Pancreas (tissue), 10 donors: ENCODE measurements around the gene KRT26. TPM values are rescaled to one million over a fixed set of nuclear protein-coding genes. Genes with fewer than 3 reads are reported as not detected.

ENCODE experiments used
- ATAC-seq, 4 donors: fragments of 200-7000 bp; cut with Tn5 transposase; one replicate each; pipeline versions ENCODE4 v1.8.0 to v1.9.1; 2020; ENCODE audit warnings: mild to moderate bottlenecking in 4 of 4, moderate library complexity in 4 of 4
- DNase-seq, 6 donors: peaks; one replicate each; pipeline ENCODE4 v3.0.0-alpha.2; 2020
- FAIRE-seq: peaks from 2 replicates; lab custom pipeline; 2012; peaks lifted over from hg19 to GRCh38; lab: Jason Lieb, UNC
- H3K27ac ChIP-seq, 4 donors: fragments of 200-600 bp; sonication (generic); 1 replicate in 3 of 4; 2 replicates in 1 of 4; pipeline versions ENCODE4 v1.5.0 to v1.8.0; 2020
- H3K27me3 ChIP-seq, 4 donors: fragments of 200-600 bp; one replicate each; pipeline ENCODE4 v1.8.0; 2021
- H3K36me3 ChIP-seq, 3 donors: fragments of 200-600 bp; sonication (generic) in 1 of 3; one replicate each; pipeline versions ENCODE4 v1.5.0 to v1.8.0; 2020 to 2021
- H3K4me1 ChIP-seq, 3 donors: fragments of 200-600 bp; one replicate each; pipeline ENCODE4 v1.8.0; 2021
- H3K4me3 ChIP-seq, 4 donors: fragments of 200-600 bp; sonication (generic) in 2 of 4; one replicate each; pipeline versions ENCODE4 v1.5.0 to v1.8.0; 2020 to 2021
- H3K9me3 ChIP-seq, 4 donors: fragments of 200-600 bp; one replicate each; pipeline ENCODE4 v1.8.0; 2021
- CTCF ChIP-seq, 4 donors: fragments of 200-600 bp; sonication (generic) in 3 of 4; IDR thresholded peaks; one replicate each; pipeline versions ENCODE4 v1.5.0 to v1.8.0; 2021; ENCODE audit warnings: antibody characterized with exemption in 4 of 4
- WGBS, 2 donors: extraction: QIAGEN DNeasy Blood & Tissue Kit; methylation state at CpG; one replicate each; pipeline ENCODE4 v1.1.7; 2013; 5-methylcytosine and 5-hydroxymethylcytosine counted together
- intact Hi-C, 3 donors: fragments of 100-400 bp; cut with DNase I; formaldehyde crosslinking; loops; one replicate each; pipeline versions ENCODE4 v1.11.1 to v1.14.2; 2022
- polyA plus RNA-seq, 2 donors: library from polyadenylated mRNA; stranded (reverse); fragments of 200-250 nt; gene quantifications; one replicate each; pipeline ENCODE4 v1.2.3, GENCODE V29; 2013
- total RNA-seq, 6 donors: library from RNA; stranded (reverse); fragmentation: NEBNext Ultra II Directional in 4 of 6; extraction: Animal tissue kit (Norgen Biotek cat#: 25700) in 4 of 6; gene quantifications; one replicate each; pipeline versions ENCODE4 v1.2.1 to v1.2.4, GENCODE V29; 2021 to 2023
- donor health status: healthy with polysubstance abuse.
- donor health status: DM: no; HTN: no; CAD: no; lungs with moderate emphysema.
- donor health status: DM: no; HTN: no; CAD: no.
- donor health status: control.
- donor health status: control.
- donor health status: Bipolar disorder and iron deficiency.
- donor health status: DM: yes; HTN: yes; CAD: no.
- donor health status: DM: no; HTN: no; CAD: no.
- donor health status: DM: no; HTN: no; CAD: no.
- donor health status: DM: yes; HTN: yes; CAD: no.

KRT26 gene, protein sequence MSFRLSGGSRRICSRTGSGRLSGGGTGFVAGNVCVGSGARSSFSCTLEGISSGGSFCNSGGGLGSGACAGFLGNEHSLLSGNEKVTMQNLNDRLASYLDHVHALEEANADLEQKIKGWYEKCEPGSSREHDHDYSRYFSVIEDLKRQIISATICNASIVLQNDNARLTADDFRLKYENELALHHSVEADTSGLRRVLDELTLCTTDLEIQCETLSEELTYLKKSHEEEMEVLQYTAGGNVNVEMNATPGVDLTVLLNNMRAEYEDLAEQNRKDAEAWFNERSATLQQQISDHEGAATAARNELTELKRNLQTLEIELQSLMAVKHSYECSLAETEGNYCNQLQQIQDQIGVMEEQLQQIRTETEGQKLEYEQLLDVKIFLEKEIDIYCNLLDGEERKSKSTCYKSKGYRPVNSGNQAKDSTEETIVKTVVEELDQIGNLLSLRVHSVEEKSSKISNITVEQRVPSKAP
- total RNA-seq: not detected
- polyA plus RNA-seq: not detected

GRCh38 chr17:40772101-40772500 lies at the start of gene KRT26:
Gene KRT26, minus strand, starts transcription at chr17:40772201. Its CDS starts 88 bp downstream, at chr17:40772113.
- Histone ChIP-seq H3K27ac (no peak within 1 kb of the TSS), H3K9me3 (no peaks in the 10 kb centered on the region), H3K27me3 (no peaks in the 10 kb centered on the region), H3K36me3 (no peaks in the 10 kb centered on the region), H3K4me3 (no peak within 1 kb of the TSS), H3K4me1 (no peaks in the 10 kb centered on the region)
- ATAC-seq (no peak), FAIRE-seq (no peak), DNase-seq (no peak)
- WGBS, 2 donors: 60 to 83% methylated on average over 3 of the region's 3 CpGs
- no peak for TF ChIP-seq CTCF (IDR thresholded peaks at IDR 0.05)
- intact Hi-C loops: no loop called here

DNA sequence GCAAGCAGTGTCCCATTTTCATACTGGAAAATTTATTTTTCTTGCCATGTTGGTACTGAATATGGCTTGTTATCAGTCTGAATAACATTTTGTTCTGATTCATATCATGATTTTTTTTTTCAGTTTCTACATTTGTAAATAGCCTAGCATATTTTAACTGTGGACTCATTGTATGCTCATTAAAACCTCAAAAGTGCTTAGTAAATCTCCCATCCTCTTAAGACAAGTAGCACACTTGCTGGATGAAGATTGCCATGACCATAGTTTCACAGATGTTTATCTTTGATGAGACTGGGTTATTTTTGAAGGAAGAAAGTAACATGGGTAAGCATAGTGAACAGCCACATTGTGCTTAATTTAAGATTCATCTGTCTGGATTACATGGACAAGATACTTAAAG lies 49.5 kb upstream of the KRT26 start:
- H3K4me1 ChIP-seq: peaks cover 0 to 18% (median 8%) of the 10 kb centered on the region in 3 donors
- no peak for ATAC-seq
- no peak for FAIRE-seq
- no peaks in the 10 kb centered on the region for H3K9me3 ChIP-seq
- H3K36me3 ChIP-seq: no peaks in the 10 kb centered on the region
- intact Hi-C loops: no loop called here
- H3K27me3 ChIP-seq: no peaks in the 10 kb centered on the region
- no peak for DNase-seq
- TF ChIP-seq CTCF (IDR thresholded peaks at IDR 0.05): no peak
- no peak overlapping the region for H3K4me3 ChIP-seq
- no peak overlapping the region for H3K27ac ChIP-seq

- intact Hi-C loops: no loop called here
- DNase-seq (no peak), FAIRE-seq (no peak), ATAC-seq (no peak)
- H3K27ac ChIP-seq: no peak overlapping the region
- H3K4me3 ChIP-seq: no peak overlapping the region
- no peaks in the 10 kb centered on the region for H3K9me3 ChIP-seq
- no peak for TF ChIP-seq CTCF (IDR thresholded peaks at IDR 0.05)
- WGBS, 2 donors: 90 to 91% methylated on average over 9 of the region's 9 CpGs
- no peaks in the 10 kb centered on the region for H3K27me3 ChIP-seq
- no peaks in the 10 kb centered on the region for H3K36me3 ChIP-seq
- peaks cover 0 to 18% (median 8%) of the 10 kb centered on the region in 3 donors for H3K4me1 ChIP-seq
These were observed 48.3 kb upstream of the KRT26 start for GRCh38 chr17:40820228-40820838.

GRCh38 chr17:40819528-40820125 lies 47.6 kb upstream of the KRT26 start:
- WGBS, 2 donors: 36 to 37% methylated on average over 9 of the region's 9 CpGs
- H3K9me3 ChIP-seq: no peaks in the 10 kb centered on the region
- FAIRE-seq (no peak), DNase-seq (no peak), ATAC-seq (peak in 2 of 4 donors; percentile 32 to 59)
- TF ChIP-seq CTCF (IDR thresholded peaks at IDR 0.05): no peak
- intact Hi-C loops: no loop called here
- H3K4me1 ChIP-seq: peaks cover 0 to 18% (median 8%) of the 10 kb centered on the region in 3 donors
- H3K27me3 ChIP-seq: no peaks in the 10 kb centered on the region
- H3K36me3 ChIP-seq: no peaks in the 10 kb centered on the region
- H3K27ac ChIP-seq: peak overlapping the region; percentile 40 to 91 (median 86)
- peak overlapping the region; percentile 33 to 75 (median 72) for H3K4me3 ChIP-seq
